HG03460 (cell line): ENCODE data around the gene RADIL.

ENCODE experiments used
- ATAC-seq: cut with Tn5 transposase; IDR thresholded peaks from one replicate; pipeline ENCODE4 v1.9.1; 2021; ENCODE audit not compliant: unreplicated experiment

RADIL gene

GRCh38 chr7:4759211-4759610 lies 124.3 kb downstream of the RADIL start:
- no peak for ATAC-seq

GRCh38 chr7:4758791-4759190 lies 124.7 kb downstream of the RADIL start:
- no peak for ATAC-seq

GRCh38 chr7:4758111-4758510 lies 125.4 kb downstream of the RADIL start:
- ATAC-seq = no peak

- ATAC-seq = no peak
Observed at GRCh38 chr7:4755045-4755444, 128.5 kb downstream of the RADIL start.

GRCh38 chr7:4754433-4755010 lies 129.0 kb downstream of the RADIL start:
- ATAC-seq = no peak

- peak; percentile 84 for ATAC-seq
Observed at GRCh38 chr7:4753598-4754432, 129.7 kb downstream of the RADIL start.

GRCh38 chr7:4751398-4751947 lies 132.0 kb downstream of the RADIL start:
- no peak for ATAC-seq

GRCh38 chr7:4749798-4750197 lies 133.7 kb downstream of the RADIL start:
- ATAC-seq = no peak

GRCh38 chr7:4749363-4749762 lies 134.2 kb downstream of the RADIL start:
- no peak for ATAC-seq
